GM12874 (cell line): ENCODE results near the gene AGPAT3.
A peak's percentile ranks its signal among the peaks of the same experiment; 100 is the strongest.

Experiments
- TF ChIP-seq, protein P1 (sequence below): IDR thresholded peaks from 2 replicates; pipeline ENCODE4 v1.5.1; 2011; ENCODE audit warnings: low read depth, mild to moderate bottlenecking, control low read depth, low read length, moderate library complexity; ENCODE audit not compliant: insufficient read depth

AGPAT3 gene

DNA sequence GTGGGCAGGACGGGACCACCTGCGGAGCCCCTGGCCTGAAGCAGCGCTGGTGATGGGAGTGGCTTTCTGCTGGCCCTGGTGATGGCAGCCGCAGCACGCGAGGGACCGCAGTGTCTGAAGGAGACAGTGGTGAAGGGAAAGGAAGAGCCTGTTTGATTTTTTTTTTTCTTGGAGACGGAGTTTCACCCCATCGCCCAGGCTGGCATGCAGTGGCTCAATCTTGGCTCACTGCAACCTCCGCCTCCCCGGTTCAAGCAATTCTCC is 106.9 kb downstream of the AGPAT3 start:
- TF ChIP-seq, protein P1, sequence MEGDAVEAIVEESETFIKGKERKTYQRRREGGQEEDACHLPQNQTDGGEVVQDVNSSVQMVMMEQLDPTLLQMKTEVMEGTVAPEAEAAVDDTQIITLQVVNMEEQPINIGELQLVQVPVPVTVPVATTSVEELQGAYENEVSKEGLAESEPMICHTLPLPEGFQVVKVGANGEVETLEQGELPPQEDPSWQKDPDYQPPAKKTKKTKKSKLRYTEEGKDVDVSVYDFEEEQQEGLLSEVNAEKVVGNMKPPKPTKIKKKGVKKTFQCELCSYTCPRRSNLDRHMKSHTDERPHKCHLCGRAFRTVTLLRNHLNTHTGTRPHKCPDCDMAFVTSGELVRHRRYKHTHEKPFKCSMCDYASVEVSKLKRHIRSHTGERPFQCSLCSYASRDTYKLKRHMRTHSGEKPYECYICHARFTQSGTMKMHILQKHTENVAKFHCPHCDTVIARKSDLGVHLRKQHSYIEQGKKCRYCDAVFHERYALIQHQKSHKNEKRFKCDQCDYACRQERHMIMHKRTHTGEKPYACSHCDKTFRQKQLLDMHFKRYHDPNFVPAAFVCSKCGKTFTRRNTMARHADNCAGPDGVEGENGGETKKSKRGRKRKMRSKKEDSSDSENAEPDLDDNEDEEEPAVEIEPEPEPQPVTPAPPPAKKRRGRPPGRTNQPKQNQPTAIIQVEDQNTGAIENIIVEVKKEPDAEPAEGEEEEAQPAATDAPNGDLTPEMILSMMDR = no peak

DNA sequence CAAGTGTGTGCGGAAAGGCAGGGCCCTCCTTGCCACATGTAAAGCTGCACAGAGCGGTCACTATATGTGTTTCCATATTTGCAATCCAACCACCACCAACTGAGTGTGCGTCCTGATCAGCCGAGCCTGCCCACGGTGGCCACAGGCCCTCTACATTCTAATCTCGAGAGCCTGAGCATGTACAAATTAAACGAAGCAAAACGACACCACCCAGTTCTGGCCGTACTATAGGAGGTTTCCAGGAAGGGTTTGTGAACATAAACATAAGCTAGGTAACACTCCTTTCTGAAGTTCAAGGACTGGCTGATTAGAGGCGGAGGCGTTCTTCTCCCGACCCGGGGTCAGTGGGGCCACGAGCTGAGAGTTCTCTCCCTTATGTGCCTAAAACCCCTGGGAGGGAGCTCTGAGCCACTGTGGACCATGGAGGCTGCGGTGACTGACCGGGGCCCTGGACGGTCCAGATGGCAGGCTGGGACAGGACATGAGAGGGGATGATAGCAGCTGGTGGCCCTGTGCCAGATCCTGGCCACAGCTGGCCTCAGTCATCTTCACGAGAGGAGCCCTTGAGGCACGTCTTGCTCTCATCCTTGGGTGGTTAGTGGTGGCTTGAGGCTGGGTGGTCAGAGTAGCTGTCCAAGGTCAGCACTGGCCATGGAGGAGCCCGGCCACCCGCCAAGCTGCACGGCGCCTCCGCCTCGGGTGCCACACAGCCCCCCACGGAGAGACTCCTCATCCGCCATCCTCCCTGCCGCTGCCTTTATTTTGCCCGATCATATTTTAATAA is 108.0 kb downstream of the AGPAT3 start:
- TF ChIP-seq, protein P1 = no peak

DNA sequence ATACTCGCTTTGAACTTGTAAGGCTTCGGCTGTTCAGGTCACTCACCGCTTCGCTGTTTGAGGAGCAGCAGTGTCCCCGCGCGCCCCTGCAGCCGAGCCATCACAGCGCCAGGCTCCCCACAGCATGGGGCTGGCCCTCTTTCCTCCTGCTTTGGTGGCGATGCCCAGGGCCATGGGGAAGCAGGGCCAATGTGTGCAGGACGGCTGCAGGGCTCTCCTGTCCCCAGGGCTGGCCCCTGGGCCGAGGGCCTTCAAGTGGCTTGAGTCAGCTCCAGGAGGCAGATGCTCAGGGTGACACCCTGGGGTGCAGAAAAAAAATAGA is 108.6 kb downstream of the AGPAT3 start:
- TF ChIP-seq, protein P1 = no peak

DNA sequence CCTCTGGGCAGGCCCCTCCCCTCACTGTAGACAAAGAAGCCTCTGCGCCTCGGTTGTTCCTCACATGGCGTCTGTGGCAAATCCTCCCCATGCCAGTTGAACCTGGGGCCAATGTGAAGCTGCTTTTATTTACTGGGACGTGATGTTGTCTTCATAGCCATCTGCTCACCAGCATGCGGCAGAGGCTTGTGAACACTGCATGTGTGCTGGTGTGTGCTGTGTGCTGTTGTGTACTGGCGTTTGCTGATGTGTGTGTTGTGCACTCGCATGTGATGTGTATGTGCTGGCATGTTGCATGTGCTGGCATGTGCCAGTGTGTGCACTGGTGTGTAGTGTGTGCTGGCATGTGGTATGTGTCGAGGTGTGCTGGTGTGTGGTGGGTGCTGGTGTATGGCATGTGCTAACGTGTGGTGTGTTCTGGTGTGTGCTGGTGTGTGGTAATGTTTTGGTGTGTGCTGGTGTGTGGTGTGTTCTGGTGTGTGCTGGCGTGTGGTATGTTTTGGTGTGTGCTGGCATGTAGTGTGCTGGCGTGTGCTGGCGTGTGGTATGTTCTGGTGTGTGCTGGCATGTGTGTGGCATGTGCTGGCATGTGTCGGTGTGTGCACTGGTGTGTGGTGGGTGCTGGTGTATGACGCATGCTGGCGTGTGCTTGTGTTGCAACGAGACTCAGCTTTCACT is 109.9 kb downstream of the AGPAT3 start:
- TF ChIP-seq, protein P1 = no peak

DNA sequence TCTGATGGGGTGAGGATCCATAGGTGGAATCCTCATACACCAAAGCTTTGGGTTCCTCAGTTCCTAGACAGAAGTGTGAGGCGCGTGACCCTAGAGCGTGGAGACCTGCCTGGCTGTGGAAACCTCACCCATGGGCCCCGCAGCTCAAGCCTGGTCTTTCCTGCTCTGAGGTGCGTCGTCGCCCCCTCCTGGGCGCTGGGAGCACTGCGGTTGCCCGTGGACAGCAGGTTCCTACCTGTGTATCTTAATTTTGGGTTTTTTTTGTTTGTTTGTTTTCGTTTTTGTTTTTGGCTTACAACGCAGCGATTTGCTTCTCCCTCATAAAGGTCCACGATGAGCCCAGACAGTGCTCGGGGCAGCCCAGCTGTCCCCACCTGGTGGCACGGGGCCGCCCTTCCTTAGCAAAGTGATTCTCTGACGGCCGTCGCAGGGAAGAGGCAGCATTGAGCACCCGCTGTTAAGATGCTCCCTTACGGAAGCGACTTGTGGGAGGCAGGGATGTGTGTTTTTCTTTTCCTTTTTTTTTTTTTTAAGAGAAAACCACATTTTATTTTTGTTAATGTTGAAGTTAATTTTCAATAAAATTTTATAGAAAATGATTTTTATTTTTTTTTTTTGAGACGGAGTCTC is 110.6 kb downstream of the AGPAT3 start:
- TF ChIP-seq, protein P1 = peak; percentile 96

DNA sequence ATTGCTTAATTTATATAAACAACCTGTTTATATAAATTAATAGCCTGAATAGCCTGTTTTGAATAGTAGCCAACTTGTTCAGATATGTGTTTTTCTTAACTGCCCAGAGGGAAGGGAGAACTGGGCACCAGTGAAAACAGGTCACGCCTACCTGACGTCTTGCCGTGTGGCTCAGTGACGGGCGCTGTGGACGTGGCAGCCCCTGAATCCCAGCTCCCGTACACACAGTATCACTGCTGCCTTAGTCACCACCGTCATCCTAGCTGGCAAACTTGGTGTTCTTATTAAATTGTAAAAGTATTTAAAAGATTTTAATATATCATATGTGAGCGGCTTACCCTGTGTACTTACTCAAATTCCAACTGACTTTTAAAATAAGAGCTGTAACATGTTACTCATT is 111.6 kb downstream of the AGPAT3 start:
- TF ChIP-seq, protein P1 = no peak

DNA sequence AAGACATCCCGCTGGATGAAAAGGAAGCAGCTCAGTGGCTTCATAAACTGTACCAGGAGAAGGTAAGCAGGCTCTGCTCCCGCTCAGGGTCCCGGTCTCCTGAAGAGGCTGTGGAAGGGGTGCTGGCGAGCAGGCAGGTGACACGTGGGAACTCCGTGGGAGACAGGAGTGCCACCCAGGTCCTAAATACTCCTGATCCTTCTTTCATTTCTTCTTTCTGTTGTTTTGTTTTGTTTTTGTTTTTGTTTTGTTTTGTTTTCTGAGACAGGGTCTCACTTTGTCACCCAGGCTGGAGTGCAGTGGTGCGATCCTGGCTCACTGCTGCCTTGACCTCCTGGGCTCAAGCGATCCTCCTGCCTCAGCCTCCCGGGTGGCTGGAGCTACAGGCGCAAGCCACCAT is 113.0 kb downstream of the AGPAT3 start:
- TF ChIP-seq, protein P1 = no peak
